Mesothelial cell of epicardium (in vitro differentiated cells): ENCODE results near the gene BPTF. TPM values are rescaled to one million over a fixed set of nuclear protein-coding genes. Genes with fewer than 3 reads are reported as not detected.
"Not testable (repeated sequence)": the region's sequence is repeated elsewhere in the genome, so short reads cannot be mapped to it uniquely, and the experiment has no call there.

Source experiments
- DNase-seq, 2 experiments: peaks; one replicate each; pipeline ENCODE4 v3.0.0; 2021; ENCODE audit warnings: low spot score in 2 of 2; ENCODE audit not compliant: unreplicated experiment in 2 of 2
- H3K27ac Mint-ChIP-seq: 2 replicates; pipeline ENCODE4 v1.8.0; 2021; ENCODE audit warnings: mixed read lengths
- H3K27me3 Mint-ChIP-seq: 2 replicates; pipeline ENCODE4 v1.8.0; 2021; ENCODE audit warnings: low read depth, mixed read lengths
- H3K36me3 Mint-ChIP-seq: 2 replicates; pipeline ENCODE4 v1.8.0; 2021; ENCODE audit warnings: mixed read lengths
- H3K4me1 Mint-ChIP-seq: 2 replicates; pipeline ENCODE4 v1.8.0; 2021; ENCODE audit warnings: mixed read lengths
- H3K4me3 Mint-ChIP-seq: 2 replicates; pipeline ENCODE4 v1.8.0; 2021; ENCODE audit warnings: mild to moderate bottlenecking, moderate library complexity, mixed read lengths
- H3K9me3 Mint-ChIP-seq: 2 replicates; pipeline ENCODE4 v1.8.0; 2021; ENCODE audit warnings: mixed read lengths
- total RNA-seq: library from RNA; stranded (reverse); gene quantifications from 3 replicates; pipeline ENCODE4 v1.2.1, GENCODE V29; 2021
- TF ChIP-seq, protein P1 (sequence below): fragments of 200-600 bp; sonication (generic); IDR thresholded peaks from one replicate; pipeline ENCODE4 v1.5.0; 2021; ENCODE audit warnings: antibody characterized with exemption; ENCODE audit not compliant: unreplicated experiment

The BPTF gene
- total RNA-seq, 1 donor from 2014 or later, result 172 TPM

DNA sequence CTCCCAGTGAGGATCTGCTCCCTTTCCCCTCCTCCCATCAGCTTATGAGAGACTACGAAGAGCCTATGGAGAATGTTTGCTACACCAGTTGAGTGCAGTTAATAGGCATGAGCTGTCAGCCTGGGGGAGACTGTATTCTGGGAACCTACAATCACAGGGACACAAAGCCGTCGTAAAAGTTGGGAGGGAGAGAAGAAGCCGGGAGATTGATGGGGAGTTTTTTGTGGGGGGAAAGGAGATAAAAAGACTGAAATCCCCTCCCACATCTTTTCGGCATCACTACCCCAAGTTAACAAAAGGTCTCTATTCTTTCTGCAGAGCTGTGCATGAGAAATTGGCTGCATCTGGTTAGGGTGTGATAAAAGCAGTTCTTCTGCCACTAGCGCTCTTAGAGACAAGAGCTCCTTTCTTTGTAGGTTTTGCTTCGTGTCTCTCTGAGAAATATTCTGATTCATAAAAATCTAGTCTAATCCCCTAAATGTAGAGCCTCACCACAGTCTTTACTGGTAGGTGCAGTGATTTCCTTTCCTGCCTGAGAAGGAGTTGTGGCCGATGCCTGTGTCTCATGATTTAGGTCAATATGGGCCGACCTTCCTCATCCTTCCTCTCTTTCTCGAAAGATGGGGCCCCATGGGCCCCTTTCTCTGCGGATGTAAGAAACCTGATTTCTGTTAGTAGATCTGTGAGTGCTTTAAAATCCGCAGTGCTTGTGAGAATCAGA lies 77.4 kb downstream of the BPTF start:
- TF ChIP-seq, protein P1, sequence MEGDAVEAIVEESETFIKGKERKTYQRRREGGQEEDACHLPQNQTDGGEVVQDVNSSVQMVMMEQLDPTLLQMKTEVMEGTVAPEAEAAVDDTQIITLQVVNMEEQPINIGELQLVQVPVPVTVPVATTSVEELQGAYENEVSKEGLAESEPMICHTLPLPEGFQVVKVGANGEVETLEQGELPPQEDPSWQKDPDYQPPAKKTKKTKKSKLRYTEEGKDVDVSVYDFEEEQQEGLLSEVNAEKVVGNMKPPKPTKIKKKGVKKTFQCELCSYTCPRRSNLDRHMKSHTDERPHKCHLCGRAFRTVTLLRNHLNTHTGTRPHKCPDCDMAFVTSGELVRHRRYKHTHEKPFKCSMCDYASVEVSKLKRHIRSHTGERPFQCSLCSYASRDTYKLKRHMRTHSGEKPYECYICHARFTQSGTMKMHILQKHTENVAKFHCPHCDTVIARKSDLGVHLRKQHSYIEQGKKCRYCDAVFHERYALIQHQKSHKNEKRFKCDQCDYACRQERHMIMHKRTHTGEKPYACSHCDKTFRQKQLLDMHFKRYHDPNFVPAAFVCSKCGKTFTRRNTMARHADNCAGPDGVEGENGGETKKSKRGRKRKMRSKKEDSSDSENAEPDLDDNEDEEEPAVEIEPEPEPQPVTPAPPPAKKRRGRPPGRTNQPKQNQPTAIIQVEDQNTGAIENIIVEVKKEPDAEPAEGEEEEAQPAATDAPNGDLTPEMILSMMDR, result no peak
- H3K36me3 Mint-ChIP-seq, result peaks cover 35% of the 10 kb centered on the region
- no peak overlapping the region for H3K4me3 Mint-ChIP-seq
- H3K9me3 Mint-ChIP-seq, result no peaks in the 10 kb centered on the region
- H3K4me1 Mint-ChIP-seq, result peaks cover 4% of the 10 kb centered on the region
- no peaks in the 10 kb centered on the region for H3K27me3 Mint-ChIP-seq
- H3K27ac Mint-ChIP-seq, result peak overlapping the region; percentile 85
- DNase-seq, result no peak

DNA sequence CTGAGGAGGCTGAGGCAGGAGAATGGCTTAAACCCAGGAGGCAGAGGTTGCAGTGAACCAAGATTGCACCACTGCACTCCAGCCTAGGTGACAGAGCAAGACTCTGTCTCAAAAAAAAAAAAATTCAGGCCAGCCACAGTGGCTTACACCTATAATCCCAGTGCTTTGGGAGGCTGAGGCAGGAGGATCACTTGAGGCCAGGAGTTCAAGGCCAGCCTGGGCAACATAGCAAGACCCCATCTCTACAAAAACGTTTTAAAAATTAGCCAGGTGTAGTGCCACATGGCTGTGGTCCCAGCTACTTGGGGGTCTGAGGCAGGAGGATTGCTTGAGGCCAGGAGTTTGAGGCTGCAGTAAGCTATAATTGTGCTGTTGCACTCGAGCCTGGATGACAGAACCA lies 80.0 kb downstream of the BPTF start:
- not testable (repeated sequence) for H3K4me1 Mint-ChIP-seq, H3K4me3 Mint-ChIP-seq, H3K9me3 Mint-ChIP-seq, H3K27ac Mint-ChIP-seq, H3K27me3 Mint-ChIP-seq, DNase-seq
- H3K36me3 Mint-ChIP-seq, result peaks cover 45% of the 10 kb centered on the region

DNA sequence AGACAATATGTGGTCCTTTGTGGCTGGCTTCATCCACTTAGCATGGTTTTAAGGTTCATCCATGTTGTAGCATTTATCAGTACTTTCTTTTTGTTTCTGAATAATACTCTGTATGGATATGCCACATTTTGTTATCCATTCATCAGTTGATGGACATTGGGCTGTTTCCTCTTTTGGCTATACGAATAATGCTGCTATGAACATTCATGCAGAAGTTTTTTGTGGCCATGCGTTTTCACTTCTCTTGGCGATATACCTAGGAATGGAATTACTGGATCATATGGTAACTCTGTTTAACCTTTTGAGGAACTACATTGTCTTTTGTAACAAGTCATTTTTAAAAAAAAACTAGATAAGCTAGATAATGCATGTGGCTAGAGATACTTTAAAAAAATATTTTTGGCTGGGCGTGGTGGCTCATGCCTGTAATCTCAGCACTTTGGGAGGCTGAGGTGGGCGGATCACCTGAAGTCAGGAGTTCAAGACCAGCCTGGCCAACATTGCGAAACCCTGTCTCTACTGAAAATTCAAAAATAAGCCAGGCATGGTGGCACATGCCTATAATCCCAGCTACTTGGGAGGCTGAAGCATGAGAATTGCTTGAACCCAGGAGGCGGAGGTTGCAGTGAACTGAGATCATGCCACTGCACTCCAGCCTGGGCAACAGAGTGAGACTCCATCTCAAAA lies 85.0 kb downstream of the BPTF start:
- peaks cover 44% of the 10 kb centered on the region for H3K36me3 Mint-ChIP-seq
- not testable (repeated sequence) for H3K27me3 Mint-ChIP-seq, H3K4me1 Mint-ChIP-seq, H3K9me3 Mint-ChIP-seq, H3K4me3 Mint-ChIP-seq, H3K27ac Mint-ChIP-seq, DNase-seq

DNA sequence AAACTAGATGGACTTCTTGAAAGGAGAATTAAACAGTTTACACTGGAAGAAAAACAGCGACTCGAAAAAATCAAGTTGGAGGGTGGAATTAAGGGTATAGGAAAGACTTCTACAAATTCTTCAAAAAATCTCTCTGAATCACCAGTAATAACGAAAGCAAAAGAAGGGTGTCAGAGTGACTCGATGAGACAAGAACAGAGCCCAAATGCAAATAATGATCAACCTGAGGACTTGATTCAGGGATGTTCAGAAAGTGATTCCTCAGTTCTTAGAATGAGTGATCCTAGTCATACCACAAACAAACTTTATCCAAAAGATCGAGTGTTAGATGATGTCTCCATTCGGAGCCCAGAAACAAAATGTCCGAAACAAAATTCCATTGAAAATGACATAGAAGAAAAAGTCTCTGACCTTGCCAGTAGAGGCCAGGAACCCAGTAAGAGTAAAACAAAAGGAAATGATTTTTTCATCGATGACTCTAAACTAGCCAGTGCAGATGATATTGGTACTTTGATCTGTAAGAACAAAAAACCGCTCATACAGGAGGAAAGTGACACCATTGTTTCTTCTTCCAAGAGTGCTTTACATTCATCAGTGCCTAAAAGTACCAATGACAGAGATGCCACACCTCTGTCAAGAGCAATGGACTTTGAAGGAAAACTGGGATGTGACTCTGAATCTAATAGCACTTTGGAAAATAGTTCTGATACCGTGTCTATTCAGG lies 85.9 kb downstream of the BPTF start:
- TF ChIP-seq, protein P1, result no peak
- H3K36me3 Mint-ChIP-seq, result peaks cover 41% of the 10 kb centered on the region
- no peak overlapping the region for H3K27ac Mint-ChIP-seq

DNA sequence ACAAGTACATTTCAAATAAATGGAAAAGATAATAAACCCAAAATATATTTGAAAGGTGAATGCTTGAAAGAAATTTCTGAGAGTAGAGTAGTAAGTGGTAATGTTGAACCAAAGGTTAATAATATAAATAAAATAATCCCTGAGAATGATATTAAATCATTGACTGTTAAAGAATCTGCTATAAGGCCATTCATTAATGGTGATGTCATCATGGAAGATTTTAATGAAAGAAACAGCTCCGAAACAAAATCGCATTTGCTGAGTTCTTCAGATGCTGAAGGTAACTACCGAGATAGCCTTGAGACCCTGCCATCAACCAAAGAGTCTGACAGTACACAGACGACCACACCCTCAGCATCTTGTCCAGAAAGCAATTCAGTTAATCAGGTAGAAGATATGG lies 86.8 kb downstream of the BPTF start:
- Mint-ChIP-seq H3K27ac (no peak overlapping the region), H3K27me3 (no peaks in the 10 kb centered on the region), H3K4me3 (no peak overlapping the region), H3K36me3 (peaks cover 40% of the 10 kb centered on the region), H3K4me1 (peaks cover 2% of the 10 kb centered on the region), H3K9me3 (no peaks in the 10 kb centered on the region)
- TF ChIP-seq, protein P1, result no peak
- no peak for DNase-seq

More for the DNA sequence above, 85.9 kb downstream of the BPTF start:
- DNase-seq, result no peak
- peaks cover 2% of the 10 kb centered on the region for H3K4me1 Mint-ChIP-seq
- no peaks in the 10 kb centered on the region for H3K27me3 Mint-ChIP-seq
- no peaks in the 10 kb centered on the region for H3K9me3 Mint-ChIP-seq
- H3K4me3 Mint-ChIP-seq, result no peak overlapping the region

DNA sequence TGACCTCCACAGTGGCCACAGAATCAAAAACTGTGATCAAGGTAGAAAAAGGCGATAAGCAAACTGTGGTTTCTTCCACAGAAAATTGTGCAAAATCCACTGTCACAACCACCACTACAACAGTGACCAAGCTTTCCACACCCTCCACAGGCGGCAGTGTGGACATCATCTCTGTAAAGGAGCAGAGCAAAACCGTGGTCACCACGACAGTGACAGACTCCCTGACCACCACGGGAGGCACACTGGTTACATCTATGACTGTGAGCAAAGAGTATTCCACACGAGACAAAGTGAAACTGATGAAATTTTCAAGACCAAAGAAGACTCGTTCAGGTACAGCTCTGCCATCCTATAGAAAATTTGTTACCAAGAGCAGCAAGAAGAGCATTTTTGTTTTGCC lies 87.4 kb downstream of the BPTF start:
- DNase-seq, result no peak
- TF ChIP-seq, protein P1, result no peak
- Mint-ChIP-seq H3K36me3 (peaks cover 37% of the 10 kb centered on the region), H3K4me3 (no peak overlapping the region), H3K27me3 (no peaks in the 10 kb centered on the region), H3K4me1 (peaks cover 2% of the 10 kb centered on the region), H3K27ac (peak overlapping the region; percentile 58), H3K9me3 (no peaks in the 10 kb centered on the region)
